K562 (cell line): ENCODE data around the gene RAB40AL. TPM values are rescaled to one million over a fixed set of nuclear protein-coding genes. Genes with fewer than 3 reads are reported as not detected.

Experiments
- ARID3A ChIP-seq: IDR thresholded peaks from 2 replicates; pipeline ENCODE4 v1.6.1; 2012; ENCODE audit warnings: low read depth, low read length, improper control_type of control experiment, borderline replicate concordance
- HBP1 ChIP-seq: fragments of 450-650 bp; formaldehyde crosslinking; IDR thresholded peaks from 2 replicates; pipeline ENCODE4 v1.4.0; 2022; ENCODE audit warnings: missing genetic modification characterization
- IFI16 ChIP-seq: fragments of 250-450 bp; sonication (Bioruptor Pico); IDR thresholded peaks from 2 replicates; pipeline ENCODE4 v2.1.2; 2022; ENCODE audit warnings: mild to moderate bottlenecking, inconsistent platforms
- PBX2 ChIP-seq, 2 experiments: IDR thresholded peaks in 1 of 2; conservative IDR thresholded peaks in 1 of 2; 2 replicates each; pipeline ENCODE4 v1.6.1; 2016; ENCODE audit warnings: low read depth in 2 of 2, mild to moderate bottlenecking in 1 of 2, missing compliant biosample characterization in 1 of 2, missing genetic modification characterization in 1 of 2, moderate library complexity in 1 of 2
- ZBTB1 ChIP-seq: sonication (generic); formaldehyde crosslinking; IDR thresholded peaks from 2 replicates; pipeline ENCODE4 v1.8.1; 2023; ENCODE audit warnings: missing genetic modification reagents, low read depth, mild to moderate bottlenecking, borderline replicate concordance
- polyA plus RNA-seq, 8 experiments: library from polyadenylated mRNA; depleted of rRNA in 4 of 8; stranded (reverse) in 5 of 8; unstranded in 3 of 8; fragments of >200 nt; fragmentation: Nextera tagmentation in 2 of 8; fragmentation: Illumina TruSeq in 1 of 8; extraction: Ambion mirVana in 2 of 8; extraction: Trizol in 1 of 8; gene quantifications; 2 replicates each; pipeline versions ENCODE4 v1.2.1 to v1.2.3, GENCODE V29; 2011 to 2014; ENCODE audit warnings: inconsistent platforms in 1 of 8, missing spikeins in 1 of 8
- total RNA-seq, 7 experiments: library from RNA; depleted of rRNA in 6 of 7; stranded (reverse); fragments of >200 nt in 6 of 7; fragmentation: Illumina TruSeq in 2 of 7; extraction: Trizol in 2 of 7; gene quantifications; 2 replicates each; pipeline versions ENCODE4 v1.2.1 to v1.2.3, GENCODE V29; 2011 to 2021; ENCODE audit warnings: low replicate concordance in 1 of 7

RAB40AL gene
- total and polyA plus RNA-seq, 9 of the 15 experiments (the other 6 are each of a cell fraction or from before 2014, with no cell fraction given) = 0.13 to 0.44 (median 0.42) TPM; not detected in 4

GRCh38 chrX:102983205-102983604 lies 46.1 kb downstream of the RAB40AL start (continued):
- no peak for TF ChIP-seq HBP1 (CRISPR knock-in tag)
- no peak for TF ChIP-seq ZBTB1 (CRISPR knock-in tag)
- no peak for TF ChIP-seq IFI16
- TF ChIP-seq PBX2 (CRISPR knock-in tag; IDR thresholded peaks at IDR 0.05; ENCODE audit: low read depth) = no peak
- TF ChIP-seq PBX2 (tag; conservative IDR thresholded peaks at IDR 0.05; ENCODE audit: low read depth) = no peak
- no peak for TF ChIP-seq ARID3A
